ENCODE measurements around the gene ATG10.
A peak's percentile ranks its signal among the peaks of the same experiment; 100 is the strongest.
"Not testable (repeated sequence)": the region's sequence is repeated elsewhere in the genome, so short reads cannot be mapped to it uniquely, and the experiment has no call there.

ATG10 gene

DNA sequence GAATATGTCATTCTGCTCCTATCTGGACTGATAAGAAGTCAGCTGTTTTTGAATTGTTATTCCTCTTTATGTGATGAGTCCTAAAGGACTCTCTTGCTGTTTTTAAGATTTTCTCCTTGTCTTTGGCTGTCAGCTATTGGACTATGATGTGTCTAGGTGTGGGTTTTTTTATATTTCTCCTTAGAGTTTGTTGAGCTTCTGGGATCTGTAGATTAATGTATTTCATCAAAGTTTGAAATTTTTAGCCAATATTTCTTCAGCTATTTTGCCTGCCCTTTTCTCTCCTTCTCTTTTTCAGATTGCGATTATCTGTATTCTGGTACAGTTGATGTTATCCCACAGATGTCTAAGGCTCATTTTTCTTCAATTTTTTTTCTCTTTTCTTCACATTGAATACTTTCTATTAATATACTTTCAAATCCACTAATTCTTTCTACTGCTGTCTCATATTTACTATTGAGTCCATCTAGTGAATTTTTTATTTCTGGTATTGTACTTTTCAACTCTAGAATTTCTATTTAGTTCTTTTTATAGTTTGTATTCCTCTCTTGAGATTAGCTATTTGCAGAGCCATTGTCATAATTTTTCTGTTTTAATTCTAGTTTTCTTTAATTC lies 275.2 kb downstream of the ATG10 start:
- no peak for DNase-seq

- DNase-seq = no peak
Observed at GRCh38 chr5:82252744-82253143, 280.9 kb downstream of the ATG10 start.

GRCh38 chr5:82255844-82256243 lies 284.0 kb downstream of the ATG10 start:
- DNase-seq = no peak

- DNase-seq = no peak
Observed at GRCh38 chr5:82257247-82257646, 285.4 kb downstream of the ATG10 start.

DNA sequence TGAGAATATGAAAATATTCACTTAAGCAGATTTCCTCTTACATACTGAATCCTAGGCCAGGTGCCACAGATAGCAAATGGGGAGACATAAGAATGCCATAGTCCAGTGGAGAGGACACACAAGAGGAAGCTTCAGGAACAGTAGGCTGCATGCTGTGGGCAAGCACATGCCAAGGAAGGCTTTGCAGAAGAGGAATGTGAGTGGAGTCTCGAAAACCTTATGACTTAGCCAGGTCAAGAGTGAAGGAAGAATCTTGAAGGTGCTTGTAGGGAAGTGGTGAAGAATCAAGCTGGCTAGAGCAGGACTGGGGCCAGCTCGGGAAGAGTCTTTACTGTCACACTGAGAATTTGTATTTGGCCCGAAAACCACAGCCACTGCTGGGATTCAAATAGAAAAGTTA lies 285.9 kb downstream of the ATG10 start:
- DNase-seq = no peak

DNA sequence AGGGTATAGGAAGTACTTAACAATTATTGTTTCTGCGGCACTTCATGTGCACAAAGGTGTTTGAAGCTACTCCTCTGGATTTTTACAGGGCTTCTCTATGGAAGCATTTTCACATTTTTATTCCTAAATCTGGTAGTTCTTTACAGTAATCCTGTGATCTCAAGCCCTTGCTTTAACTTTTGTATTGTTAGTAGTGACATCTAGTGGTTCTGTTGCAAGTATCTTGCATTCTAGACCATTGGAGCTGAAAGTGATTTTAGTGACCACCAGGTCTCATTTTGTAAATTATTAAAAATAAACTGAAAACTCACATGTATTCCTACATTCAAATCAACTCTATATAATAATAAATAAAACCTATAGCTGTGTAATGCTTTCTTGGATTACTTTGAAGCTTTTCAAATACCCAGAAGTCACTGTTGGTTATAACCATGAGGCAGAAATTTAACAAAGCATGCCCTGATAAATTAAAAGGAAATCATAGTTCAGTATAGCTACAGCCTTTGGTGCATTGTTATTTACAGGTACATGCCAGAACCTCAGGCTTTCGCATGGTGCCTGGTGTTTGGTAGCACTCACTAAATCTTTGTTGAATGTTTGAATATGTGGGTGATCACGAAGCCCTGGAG lies 287.5 kb downstream of the ATG10 start:
- peak; percentile 11 for DNase-seq

DNA sequence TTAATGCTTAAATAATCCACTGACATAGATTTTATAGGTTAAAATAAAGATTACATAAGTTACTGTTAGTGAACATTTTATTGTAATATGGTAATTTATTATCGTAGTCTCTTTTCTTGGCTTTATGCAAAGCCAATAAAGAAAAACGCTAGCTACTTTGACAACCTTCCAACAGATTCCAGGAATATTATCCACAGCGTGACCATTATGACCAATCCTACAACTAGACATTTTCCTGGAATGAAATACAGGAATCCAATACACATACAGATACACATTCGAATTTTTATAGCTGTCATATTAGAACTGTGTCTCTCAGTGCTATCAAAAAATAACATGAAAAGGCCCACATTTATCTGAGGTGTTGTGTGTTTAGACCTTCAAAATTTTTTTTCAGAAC lies 293.2 kb downstream of the ATG10 start:
- DNase-seq = no peak

DNA sequence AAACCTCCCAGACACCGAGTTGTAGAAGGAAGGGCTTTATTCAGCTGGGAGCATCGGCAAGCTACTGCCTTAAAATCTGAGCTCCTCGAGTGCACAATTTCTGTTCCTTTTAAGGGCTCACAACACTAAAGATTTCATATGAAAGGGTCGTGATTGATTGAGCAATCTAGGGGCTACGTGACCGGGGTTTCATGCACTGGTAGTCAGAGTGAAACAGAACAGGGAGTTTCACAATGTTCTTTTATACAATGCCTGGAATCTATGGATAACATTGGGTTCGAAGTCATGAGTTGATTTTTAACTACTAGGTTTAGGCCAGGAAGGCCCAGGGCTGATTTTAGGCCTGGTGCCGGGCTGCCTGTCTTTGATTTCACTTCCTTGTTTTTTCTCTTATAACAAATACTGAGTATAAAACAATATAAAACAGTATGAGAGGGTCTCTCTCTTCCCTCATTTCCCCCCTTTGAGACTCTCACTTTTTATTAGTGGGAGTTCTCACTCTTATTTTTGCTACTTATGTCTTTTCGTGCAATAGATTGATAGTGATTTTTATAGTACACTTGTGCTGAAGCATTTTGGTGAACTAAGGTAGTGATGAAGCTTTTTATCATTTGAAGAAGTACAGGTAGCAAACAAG lies 295.6 kb downstream of the ATG10 start:
- DNase-seq = not testable (repeated sequence)

DNA sequence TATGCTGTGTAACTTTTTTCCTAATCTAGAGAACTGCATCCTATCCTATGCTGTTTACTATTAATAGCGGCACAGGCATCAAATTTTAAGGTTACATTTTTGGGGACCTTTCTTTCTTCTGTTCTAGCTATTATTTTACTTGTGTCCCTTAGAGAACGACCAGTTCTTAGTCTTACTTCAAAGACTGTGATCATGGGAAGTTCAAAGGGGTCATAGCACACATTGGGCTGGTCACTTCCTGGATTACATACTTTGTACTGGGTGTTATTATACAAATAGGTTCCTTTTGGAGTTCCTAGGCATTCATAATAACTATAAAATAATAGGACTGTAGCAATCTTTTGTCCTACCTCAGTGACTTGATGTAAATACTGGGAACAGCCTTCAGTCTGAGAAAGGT lies 297.5 kb downstream of the ATG10 start:
- not testable (repeated sequence) for DNase-seq

DNA sequence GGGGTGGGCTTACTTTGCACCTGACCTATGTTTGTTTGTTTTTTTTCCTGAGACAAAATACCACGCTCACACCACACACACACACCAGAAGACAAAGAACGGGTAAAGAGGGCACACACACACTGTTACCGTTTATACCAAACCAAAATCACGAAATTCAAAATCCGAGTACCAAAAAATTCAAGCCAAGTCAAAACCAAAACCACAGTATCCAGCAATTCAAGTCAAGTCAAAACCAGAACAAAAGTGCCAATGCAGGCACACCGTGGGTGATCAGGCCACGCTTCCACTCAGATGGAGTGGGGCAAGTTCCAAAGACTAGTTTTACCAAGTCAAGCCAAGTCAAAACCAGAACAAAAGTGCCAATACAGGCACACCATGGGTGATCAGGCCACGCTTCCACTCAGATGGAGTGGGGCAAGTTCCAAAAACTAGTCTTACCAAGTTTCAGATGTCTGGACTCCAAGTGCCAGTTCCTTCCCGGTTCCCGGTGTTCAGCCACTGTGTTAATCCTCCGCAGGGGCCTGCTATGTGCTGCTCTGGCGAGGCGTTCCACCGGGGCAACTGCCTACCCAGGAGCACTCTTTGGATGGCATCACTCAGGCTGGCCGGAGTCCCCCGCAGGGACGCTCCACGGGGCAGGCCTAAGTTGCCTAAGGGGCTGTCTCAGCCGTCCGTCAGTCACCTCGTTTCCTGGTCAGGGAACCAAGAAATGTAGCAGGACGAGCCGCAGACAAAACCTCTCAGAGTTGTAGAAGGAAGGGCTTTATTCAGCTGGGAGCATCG lies 300.9 kb downstream of the ATG10 start:
- not testable (repeated sequence) for DNase-seq

- DNase-seq = not testable (repeated sequence)
Observed at GRCh38 chr5:82273426-82273825, 301.6 kb downstream of the ATG10 start.

- no peak for DNase-seq
Observed at GRCh38 chr5:82274343-82275211, 302.8 kb downstream of the ATG10 start.

GRCh38 chr5:82275216-82275664 lies 303.4 kb downstream of the ATG10 start:
- DNase-seq = no peak

- no peak for DNase-seq
Observed at GRCh38 chr5:82276800-82277612, 305.2 kb downstream of the ATG10 start.

- no peak for DNase-seq
Observed at GRCh38 chr5:82277613-82277986, 305.8 kb downstream of the ATG10 start.

- DNase-seq = peak; percentile 75
Observed at GRCh38 chr5:82277987-82278710, 306.3 kb downstream of the ATG10 start, which contains the start of gene RPS23. Gene RPS23, minus strand, starts transcription at chr5:82278354. Its CDS starts 31 bp downstream, at chr5:82278323.

DNA sequence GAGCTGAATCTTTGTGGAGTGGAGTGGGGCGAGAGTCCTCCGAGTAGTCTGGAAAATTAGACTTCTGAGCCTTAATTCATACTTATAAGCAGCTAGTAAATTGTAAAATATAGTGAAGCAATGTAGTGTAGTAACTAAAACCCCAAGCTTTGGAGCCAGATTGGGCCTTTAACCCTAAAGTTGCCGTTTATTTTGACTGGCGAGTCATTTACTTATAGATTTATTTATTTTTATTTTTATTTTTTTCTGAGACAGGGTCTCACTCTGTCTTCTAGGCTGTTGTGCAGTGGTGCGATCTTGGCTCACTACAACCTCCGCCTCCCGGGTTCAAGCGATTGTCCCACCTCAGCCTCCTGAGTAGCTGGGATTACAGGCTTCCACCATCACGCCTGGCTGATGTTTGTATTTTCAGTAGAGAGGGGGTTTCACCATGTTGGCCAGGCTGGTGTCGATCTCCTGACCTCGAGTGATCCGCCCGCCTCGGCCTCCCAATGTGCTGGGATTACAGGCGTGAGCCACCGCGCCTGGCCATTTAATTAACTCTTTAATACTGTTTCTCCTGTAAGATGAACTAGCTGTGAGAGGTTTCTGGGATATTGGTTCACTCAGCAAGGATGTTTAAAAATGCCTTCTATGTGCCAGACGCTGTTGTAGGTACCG lies 307.0 kb downstream of the ATG10 start:
- DNase-seq = no peak

DNA sequence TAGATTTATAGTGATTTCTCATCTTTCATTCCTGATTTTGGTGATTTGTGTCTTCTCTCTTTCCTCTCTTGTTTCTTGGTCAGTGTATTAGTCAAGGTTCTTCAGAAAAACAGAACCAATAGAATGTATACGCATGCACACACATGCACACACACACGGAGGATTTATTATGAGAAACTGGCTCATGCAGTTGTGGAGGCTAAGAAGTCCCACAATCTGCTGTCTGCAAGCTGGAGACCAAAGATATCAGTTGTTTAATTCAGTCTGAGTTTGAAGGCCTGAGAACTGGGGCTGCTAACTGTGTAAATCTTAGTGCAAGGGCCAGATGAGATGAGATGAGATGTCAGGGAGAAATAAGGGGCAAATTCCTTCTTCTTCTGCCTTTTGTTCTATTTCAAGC lies 312.1 kb downstream of the ATG10 start:
- DNase-seq = no peak

GRCh38 chr5:82285206-82285605 lies 313.4 kb downstream of the ATG10 start:
- DNase-seq = no peak

GRCh38 chr5:82287625-82288024 lies 315.8 kb downstream of the ATG10 start:
- no peak for DNase-seq
